GM19463 (cell line): ENCODE data around the gene VPS9D1.

Source experiments
- ATAC-seq: cut with Tn5 transposase; IDR thresholded peaks from one replicate; pipeline ENCODE4 v1.9.1; 2021; ENCODE audit warnings: mild to moderate bottlenecking, moderate library complexity; ENCODE audit not compliant: unreplicated experiment

VPS9D1 gene

GRCh38 chr16:89732918-89733242 lies 12.2 kb upstream of the VPS9D1 start:
- no peak for ATAC-seq

DNA sequence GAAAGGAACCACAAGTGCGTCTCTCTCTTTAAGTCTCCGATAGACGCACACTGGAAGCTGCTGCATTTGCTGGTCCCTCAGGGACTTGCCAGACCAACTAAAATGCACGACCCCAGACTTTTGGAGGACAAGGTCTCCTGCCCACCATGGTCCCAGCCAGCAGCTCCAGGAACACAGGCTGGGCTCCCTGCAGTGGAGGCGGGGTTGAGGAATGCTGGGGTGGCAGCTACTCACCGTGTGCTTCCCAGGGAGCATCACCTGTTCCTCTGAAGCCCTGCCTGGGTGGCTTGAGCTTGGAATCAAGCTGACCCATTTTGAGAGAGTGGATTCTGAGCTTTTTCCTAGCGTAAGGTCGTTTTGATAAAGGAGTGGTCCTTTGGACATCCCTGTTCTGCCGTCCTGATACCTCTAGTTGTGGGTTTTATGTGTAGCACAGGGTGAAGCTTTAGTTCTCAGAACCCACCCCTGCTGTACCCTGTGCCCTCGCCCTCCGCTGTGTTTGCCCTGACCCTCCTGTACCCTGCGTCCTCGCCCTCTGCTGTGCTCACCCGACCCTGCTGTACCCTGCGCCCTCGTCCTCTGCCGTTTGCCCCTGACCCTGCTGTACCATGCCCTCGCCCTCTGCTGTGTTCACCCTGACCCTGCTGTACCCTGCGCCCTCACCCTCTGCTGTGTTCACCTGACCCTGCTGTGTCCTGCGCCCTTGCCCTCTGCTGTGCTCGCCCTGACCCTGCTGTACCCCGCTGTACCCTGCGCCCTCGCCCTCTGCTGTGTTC lies 11.6 kb upstream of the VPS9D1 start:
- no peak for ATAC-seq

DNA sequence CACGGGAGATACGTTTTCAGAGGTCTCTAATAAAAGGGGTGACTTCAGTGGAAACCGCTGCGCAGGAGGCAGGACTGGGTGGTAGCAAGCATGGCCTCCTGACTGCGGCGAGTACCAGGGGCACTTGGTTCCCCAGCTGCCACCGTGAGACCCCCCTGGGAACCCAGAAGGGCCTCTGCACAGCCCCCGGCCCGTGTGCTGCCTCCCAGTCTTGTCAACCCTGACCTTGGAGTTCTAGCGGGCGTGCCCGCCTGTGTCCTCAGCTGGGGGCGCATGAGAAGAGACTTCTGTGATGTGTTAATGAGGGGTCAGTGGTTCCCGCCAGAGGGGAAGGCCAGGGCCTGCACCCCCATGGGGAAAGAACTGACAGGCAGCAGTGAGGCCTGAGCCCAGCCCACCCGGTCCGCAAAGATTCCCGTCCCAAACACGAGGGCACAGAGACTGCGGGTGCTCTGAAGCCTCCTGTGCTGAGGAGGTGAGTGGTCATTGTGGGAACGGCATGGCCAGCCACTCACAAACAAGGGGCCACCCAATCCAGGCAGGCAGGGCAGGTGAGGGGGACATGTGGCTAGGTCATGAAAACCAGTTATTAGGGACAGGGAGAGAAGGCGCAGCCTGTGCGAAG lies 10.0 kb upstream of the VPS9D1 start:
- no peak for ATAC-seq

GRCh38 chr16:89729863-89730593 lies 9.3 kb upstream of the VPS9D1 start:
- ATAC-seq: no peak

GRCh38 chr16:89729293-89729692 lies 8.6 kb upstream of the VPS9D1 start:
- ATAC-seq: no peak

GRCh38 chr16:89727406-89728120 lies 6.9 kb upstream of the VPS9D1 start:
- ATAC-seq: no peak

DNA sequence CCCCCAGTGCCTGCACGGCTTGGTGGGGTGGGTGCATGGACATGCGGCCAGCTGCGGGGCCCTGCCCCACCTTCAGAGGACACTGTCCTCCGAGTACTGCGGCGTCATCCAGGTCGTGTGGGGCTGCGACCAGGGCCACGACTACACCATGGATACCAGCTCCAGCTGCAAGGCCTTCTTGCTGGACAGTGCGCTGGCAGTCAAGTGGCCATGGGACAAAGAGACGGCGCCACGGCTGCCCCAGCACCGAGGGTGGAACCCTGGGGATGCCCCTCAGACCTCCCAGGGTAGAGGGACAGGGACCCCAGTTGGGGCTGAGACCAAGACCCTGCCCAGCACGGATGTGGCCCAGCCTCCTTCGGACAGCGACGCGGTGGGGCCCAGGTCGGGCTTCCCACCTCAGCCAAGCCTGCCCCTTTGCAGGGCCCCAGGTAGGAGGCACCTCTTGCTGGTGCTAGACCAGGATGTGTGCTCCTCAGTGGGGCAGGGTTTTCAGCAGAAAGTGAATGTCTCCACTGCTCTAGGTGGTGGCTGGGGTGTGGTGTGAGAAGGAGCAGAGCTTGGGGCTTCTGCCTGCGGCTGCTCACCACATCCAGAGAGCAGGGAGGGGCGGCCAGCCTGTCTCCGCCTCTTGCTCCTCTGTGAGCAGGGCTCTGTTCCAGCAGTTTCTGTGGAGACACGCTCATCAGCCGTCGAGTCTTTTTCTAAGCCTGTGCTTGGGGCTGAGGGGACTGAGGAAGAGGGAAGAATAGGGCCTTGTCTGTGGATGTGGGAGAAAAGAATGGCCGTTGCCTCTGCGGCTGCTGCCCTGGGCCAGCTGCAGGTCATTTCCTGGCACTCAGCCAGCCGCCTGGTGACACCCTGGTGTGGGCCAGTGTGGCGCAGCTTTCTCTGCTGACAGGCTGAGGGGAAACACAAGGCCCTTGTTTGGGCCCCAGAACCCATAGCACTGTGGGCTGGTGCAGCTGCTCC lies 2.9 kb upstream of the VPS9D1 start:
- ATAC-seq: no peak

DNA sequence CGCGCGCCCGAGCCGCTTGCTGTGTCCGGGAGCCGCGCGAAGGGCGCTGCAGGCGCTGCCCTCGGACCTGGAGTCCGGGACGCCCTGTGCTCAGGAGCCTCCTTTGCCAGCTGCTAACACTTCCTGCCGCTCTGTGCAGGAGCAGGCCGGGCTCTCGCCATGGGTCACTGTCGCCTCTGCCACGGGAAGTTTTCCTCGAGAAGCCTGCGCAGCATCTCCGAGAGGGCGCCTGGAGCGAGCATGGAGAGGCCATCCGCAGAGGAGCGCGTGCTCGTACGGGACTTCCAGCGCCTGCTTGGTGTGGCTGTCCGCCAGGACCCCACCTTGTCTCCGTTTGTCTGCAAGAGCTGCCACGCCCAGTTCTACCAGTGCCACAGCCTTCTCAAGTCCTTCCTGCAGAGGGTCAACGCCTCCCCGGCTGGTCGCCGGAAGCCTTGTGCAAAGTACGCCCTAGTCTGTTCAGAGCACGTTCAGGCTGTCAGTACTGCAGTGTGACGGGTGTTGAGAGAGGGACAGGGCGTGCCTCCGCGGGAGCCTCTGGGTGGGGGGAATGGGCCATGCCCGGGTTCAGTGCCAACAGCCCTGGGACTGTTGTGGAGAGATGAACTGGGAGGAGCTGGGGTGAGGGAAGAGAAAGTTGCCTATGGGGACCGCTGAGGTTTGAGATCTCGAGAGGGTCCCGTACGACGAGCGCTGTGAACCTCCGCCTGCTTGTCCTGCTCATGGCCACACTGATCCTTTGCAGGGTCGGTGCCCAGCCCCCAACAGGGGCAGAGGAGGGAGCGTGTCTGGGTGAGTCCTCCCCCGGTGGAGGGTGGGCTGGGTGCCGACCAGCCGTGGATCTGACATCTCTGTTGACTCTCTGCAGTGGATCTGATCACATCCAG lies 1.9 kb upstream of the VPS9D1 start:
- peak; percentile 3 for ATAC-seq

- ATAC-seq: peak; percentile 37
Measured at GRCh38 chr16:89721546-89722391, 1.1 kb upstream of the VPS9D1 start.

DNA sequence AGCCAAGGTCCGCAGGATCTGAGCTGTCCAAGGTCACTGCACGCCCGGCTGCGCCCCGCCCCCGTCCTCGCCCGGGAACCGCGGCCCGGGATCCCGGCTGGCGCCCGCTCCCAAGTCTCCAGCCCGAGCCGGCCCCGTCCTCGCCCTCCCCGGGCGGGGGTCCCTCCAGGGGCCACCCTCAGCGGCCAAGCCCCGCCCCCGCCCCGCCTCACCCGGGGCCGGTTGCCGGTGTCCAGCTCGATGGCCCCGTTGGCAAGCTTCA lies 216 bp downstream of the VPS9D1 start:
- peak; percentile 12 for ATAC-seq

GRCh38 chr16:89717688-89718505 lies 2.8 kb downstream of the VPS9D1 start:
- no peak for ATAC-seq

DNA sequence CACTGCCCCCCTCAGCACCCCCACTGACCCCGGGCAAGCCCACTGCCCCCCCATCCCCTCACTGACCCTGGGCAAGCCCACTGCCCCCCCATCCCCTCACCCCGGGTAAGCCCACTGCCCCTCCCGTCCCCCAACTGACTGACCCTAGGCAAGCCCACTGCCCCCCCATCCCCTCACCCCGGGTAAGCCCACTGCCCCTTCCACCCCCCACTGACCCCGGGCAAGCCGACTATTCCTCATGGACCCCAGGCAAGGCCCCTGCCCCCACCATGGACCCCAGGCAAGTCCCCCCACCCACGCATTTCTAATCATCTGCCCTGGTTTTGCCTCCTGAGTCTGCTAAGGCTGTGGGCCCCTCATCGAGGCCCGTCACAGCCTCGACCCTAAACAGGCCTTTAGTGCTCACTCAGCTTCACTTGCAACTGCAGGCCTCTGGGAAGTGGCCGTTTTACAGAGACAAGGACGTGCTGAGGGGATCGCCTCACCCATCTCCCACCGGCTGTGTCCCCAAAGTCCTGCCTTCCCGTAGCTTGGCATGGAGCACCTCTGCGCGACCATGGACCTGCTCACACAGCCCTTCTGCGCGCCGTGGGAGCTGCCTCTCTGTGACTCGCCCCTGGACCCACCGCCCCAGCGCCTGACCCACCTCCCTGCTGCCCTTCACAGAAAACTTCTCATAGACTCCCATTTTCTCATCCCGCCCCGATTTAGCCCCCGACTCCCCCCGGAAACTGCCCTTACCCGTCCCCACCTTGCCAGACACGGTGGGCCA lies 3.6 kb downstream of the VPS9D1 start:
- no peak for ATAC-seq

DNA sequence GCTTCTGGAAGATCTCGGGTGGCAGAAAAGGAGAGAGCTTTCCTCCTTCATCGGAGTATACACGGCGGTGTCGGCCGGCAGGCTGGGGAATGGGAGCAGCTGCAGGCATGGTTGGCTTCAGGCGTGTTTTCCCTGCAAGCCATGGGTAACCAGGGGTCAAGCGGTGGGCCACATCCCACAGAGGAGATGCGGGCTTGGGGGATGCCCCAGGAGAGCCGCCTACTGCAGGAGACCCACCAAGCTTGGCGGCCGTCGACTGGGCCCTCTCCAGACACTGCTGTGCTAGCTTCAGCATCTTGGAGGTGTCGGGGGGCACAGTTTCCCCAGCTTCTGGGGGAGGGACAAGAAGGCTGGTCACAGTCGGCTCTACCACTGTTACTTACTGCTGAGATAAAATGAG lies 4.2 kb downstream of the VPS9D1 start:
- no peak for ATAC-seq

DNA sequence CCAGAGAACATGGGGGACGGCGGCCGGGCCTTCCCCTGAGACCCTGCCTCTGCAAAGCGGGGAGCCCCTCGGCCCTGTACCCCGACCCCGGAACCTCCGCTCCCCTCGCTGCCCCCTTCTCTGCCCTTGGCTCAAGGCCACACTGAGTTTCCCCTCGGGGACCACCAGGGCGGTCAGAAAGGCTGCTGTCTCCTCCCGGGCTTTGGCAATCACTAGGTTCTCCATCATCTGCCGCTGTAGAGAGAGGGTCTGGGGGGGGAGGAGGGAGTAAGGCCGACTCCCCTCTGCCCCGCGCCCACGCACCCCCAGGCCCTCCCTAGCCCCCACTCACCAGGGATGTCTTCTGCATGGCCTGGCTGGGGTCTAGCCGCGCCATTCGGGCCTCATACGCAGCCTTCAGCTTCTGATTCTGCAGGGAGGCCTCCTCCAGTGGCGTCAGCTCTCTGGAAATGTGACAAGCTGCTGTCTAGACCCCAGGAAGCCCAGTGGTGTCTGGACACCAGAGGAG lies 8.4 kb downstream of the VPS9D1 start:
- no peak for ATAC-seq

DNA sequence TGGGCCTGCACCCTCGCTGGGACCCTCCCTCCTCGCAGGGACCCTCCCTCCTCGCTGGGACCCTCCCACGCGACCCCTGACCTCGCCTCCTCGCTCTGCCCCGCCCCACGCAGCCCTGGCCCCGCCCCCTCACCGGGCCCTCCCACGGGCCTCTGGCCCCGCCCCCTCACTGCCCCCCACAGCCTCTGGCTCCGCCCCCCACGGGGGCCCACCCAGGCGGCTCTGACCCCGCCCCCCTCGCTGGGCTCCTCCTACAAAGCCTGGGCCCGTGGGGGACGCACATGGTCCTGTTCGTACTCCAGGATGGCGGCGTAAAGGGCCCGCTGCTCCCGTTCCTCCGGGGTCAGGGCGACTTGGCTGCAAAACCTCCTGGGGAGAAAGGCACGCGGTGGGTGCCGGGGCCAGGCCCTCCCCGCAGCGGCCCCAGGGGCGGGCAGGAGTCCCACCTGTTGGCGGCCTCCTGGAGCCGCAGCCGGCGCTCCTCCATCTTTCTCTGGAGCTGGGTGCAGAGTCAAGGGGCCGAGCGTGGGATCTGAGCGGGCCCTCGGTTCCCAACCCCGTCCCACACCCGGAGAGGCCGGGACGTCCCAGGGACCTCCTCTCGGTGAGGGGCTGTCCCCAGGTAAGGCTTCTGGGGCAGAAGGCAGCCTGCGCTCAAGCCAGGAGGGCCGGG lies 9.0 kb downstream of the VPS9D1 start:
- no peak for ATAC-seq
